SHP77 treated with DMSO at 0.1 percent for 48 hours (cell line): ENCODE data around the gene RASA3.

Source experiments
- DNase-seq: peaks from one replicate; lab custom pipeline; 2025; lab: John Stamatoyannopoulos, UW

RASA3 gene

DNA sequence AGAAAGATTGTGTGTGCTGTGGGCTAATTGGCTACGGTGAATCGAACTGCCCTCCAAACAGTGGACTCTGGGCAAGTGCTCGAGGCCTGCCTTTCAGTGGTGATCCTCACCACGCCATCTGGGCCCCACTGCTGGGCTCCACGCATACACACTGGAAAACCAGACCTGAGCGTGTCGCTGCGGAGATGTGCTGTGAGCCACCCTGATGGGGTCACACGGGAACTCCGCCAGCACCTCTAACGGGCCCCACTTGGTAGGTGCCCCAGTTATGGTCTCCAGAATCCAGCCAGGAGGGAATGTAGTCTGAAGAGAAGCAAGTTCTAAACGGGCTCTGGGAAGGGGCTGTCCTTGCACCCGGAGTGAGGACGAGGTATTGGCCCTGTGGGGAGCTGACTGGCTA lies 197.8 kb downstream of the RASA3 start:
- DNase-seq = no peak

GRCh38 chr13:113933901-113934300 lies 198.5 kb downstream of the RASA3 start:
- no peak for DNase-seq

GRCh38 chr13:113931841-113932459 lies 200.5 kb downstream of the RASA3 start:
- DNase-seq = no peak

GRCh38 chr13:113930671-113931637 lies 201.5 kb downstream of the RASA3 start:
- no peak for DNase-seq

GRCh38 chr13:113929628-113930615 lies 202.5 kb downstream of the RASA3 start:
- no peak for DNase-seq

DNA sequence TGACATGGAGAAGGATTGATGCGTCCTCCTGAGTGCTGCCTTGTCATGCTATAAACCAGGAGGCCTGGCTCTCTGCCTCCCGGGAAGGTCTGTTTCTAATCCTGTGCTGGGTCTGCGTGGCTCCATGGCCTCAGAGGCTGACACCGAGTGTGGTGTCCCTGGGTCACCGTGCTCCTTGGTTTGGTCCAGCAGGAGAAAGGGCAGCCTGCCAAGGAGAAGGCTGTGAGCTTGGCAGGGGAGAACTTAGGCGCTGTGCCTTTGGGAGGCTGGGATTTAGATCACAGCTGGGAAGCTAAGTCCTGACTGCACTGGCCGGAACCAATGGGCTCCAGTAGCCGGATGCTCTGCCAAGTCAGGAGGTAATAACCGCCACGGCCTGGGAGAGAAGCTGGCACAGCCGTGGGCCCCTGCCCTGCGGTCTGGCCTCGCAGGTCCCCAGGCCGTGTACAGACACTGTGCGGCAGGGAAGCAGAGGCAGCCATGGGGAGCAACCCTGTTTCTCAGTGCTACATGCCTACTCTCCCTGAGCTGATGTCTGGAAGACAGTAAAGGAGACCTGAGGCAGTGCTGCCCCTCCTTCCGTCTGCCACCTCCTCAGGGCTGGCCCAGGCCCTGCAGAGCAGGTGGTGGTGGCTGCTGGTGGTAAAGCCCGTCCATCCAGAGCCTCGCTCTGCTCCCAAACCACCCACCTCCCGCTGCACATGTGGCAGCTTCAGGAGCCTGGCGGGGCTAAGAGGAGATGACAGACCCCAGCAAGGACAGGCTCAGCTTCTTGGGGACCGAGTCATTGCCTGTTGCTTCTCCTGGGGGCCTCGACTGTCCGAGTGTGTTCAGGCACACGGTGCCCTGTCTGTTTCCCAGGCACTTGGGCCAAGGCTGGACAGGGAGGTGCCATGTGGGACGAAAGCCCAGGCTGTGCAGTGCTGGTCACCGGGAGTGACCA lies 203.5 kb downstream of the RASA3 start:
- no peak for DNase-seq
